Ascending aorta (tissue), 2 donors: Measurements from ENCODE around the gene DNAJB11. TPM values are rescaled to one million over a fixed set of nuclear protein-coding genes. Genes with fewer than 3 reads are reported as not detected.
"Not testable (repeated sequence)": the region's sequence is repeated elsewhere in the genome, so short reads cannot be mapped to it uniquely, and the experiment has no call there.

Experiments used
- DNase-seq, 2 donors: peaks; one replicate each; pipeline ENCODE4 v3.0.0-alpha.2; 2019; ENCODE audit warnings: low spot score in 2 of 2
- H3K27ac ChIP-seq, 2 donors: fragments of 200-600 bp; sonication (generic); one replicate each; pipeline ENCODE4 v1.5.1; 2016 to 2017; ENCODE audit warnings: mild to moderate bottlenecking in 1 of 2
- H3K27me3 ChIP-seq: fragments of 200-600 bp; sonication (generic); one replicate; pipeline ENCODE4 v1.5.1; 2017
- H3K36me3 ChIP-seq, 2 donors: fragments of 200-600 bp; sonication (generic); one replicate each; pipeline ENCODE4 v1.5.1; 2016
- H3K4me1 ChIP-seq, 2 donors: fragments of 200-600 bp; sonication (generic); one replicate each; pipeline ENCODE4 v1.5.1; 2016 to 2017; ENCODE audit warnings: mild to moderate bottlenecking in 1 of 2
- H3K4me3 ChIP-seq, 2 donors: fragments of 200-600 bp; sonication (generic); one replicate each; pipeline ENCODE4 v1.5.1; 2016 to 2017; ENCODE audit warnings: mild to moderate bottlenecking in 1 of 2
- H3K9me3 ChIP-seq, 2 donors: fragments of 200-600 bp; sonication (generic); one replicate each; pipeline ENCODE4 v1.5.1; 2016
- CTCF ChIP-seq, 3 experiments: fragments of 200-600 bp in 2 of 3; fragments of 450-650 bp in 1 of 3; sonication (generic) in 2 of 3; IDR thresholded peaks; one replicate each; pipeline ENCODE4 v1.5.1; 2016 to 2019; ENCODE audit warnings: antibody characterized with exemption in 3 of 3, mild to moderate bottlenecking in 1 of 3, moderate library complexity in 1 of 3
- intact Hi-C: fragments of 100-400 bp; cut with DNase I; formaldehyde crosslinking; loops from one replicate; pipeline ENCODE4 v1.15.1; 2023
- total RNA-seq: library from RNA; depleted of rRNA; stranded (reverse); fragments of >200 nt; gene quantifications from one replicate; pipeline ENCODE4 v1.1.0, GENCODE V29; 2016

The DNAJB11 gene
- total RNA-seq, 1 donor from 2014 or later, result 31.3 TPM

- Histone ChIP-seq H3K36me3 (peaks cover 14 to 40% of the 10 kb centered on the region in 2 donors), H3K4me1 (peaks cover 0 to 14% of the 10 kb centered on the region in 2 donors), H3K27ac (no peak overlapping the region), H3K27me3 (no peaks in the 10 kb centered on the region), H3K4me3 (peak overlapping the region; percentile 98 to 99), H3K9me3 (no peaks in the 10 kb centered on the region)
- intact Hi-C loops, result loop anchor here (2.0 to 5.0 kb wide), 2 partner anchors 211 to 464 kb away; partner anchors contain the start of genes EIF4A2 and ETV5
- DNase-seq, result no peak
- no peak for TF ChIP-seq CTCF (IDR thresholded peaks at IDR 0.05)
Observed at GRCh38 chr3:186571644-186572013, 1.1 kb downstream of the DNAJB11 start.

- peaks cover 42 to 88% of the 10 kb centered on the region in 2 donors for H3K36me3 ChIP-seq
- intact Hi-C loops, result no loop called here
Observed at GRCh38 chr3:186577521-186577920, 7.0 kb downstream of the DNAJB11 start.

GRCh38 chr3:186580785-186581184 is 10.3 kb downstream of the DNAJB11 start:
- Histone ChIP-seq H3K27me3 (no peaks in the 10 kb centered on the region), H3K4me1 (no peaks in the 10 kb centered on the region), H3K27ac (no peak overlapping the region), H3K9me3 (no peaks in the 10 kb centered on the region), H3K4me3 (no peak overlapping the region), H3K36me3 (peaks cover 54 to 91% of the 10 kb centered on the region in 2 donors)
- DNase-seq, result no peak
- TF ChIP-seq CTCF (IDR thresholded peaks at IDR 0.05), result no peak
- intact Hi-C loops, result no loop called here

More at GRCh38 chr3:186577521-186577920, 7.0 kb downstream of the DNAJB11 start:
- DNase-seq, result no peak
- no peak for TF ChIP-seq CTCF (IDR thresholded peaks at IDR 0.05)
- H3K27me3 ChIP-seq, result no peaks in the 10 kb centered on the region
- H3K27ac ChIP-seq, result no peak overlapping the region
- no peaks in the 10 kb centered on the region for H3K4me1 ChIP-seq
- no peaks in the 10 kb centered on the region for H3K9me3 ChIP-seq
- H3K4me3 ChIP-seq, result no peak overlapping the region

- H3K27ac ChIP-seq, result no peak overlapping the region
Observed at GRCh38 chr3:186582541-186582940, 12.0 kb downstream of the DNAJB11 start.

GRCh38 chr3:186583831-186584230 is 13.3 kb downstream of the DNAJB11 start:
- DNase-seq, result no peak
- no peaks in the 10 kb centered on the region for H3K27me3 ChIP-seq
- no peaks in the 10 kb centered on the region for H3K4me1 ChIP-seq
- TF ChIP-seq CTCF (IDR thresholded peaks at IDR 0.05), result no peak
- H3K27ac ChIP-seq, result no peak overlapping the region
- no peak overlapping the region for H3K4me3 ChIP-seq
- intact Hi-C loops, result no loop called here
- H3K36me3 ChIP-seq, result peaks cover 43 to 72% of the 10 kb centered on the region in 2 donors
- no peaks in the 10 kb centered on the region for H3K9me3 ChIP-seq

More at GRCh38 chr3:186582541-186582940, 12.0 kb downstream of the DNAJB11 start:
- intact Hi-C loops, result no loop called here
- H3K4me1 ChIP-seq, result no peaks in the 10 kb centered on the region
- H3K9me3 ChIP-seq, result no peaks in the 10 kb centered on the region
- H3K4me3 ChIP-seq, result no peak overlapping the region
- no peak for TF ChIP-seq CTCF (IDR thresholded peaks at IDR 0.05)
- no peak for DNase-seq
- H3K27me3 ChIP-seq, result no peaks in the 10 kb centered on the region
- H3K36me3 ChIP-seq, result peaks cover 51 to 79% of the 10 kb centered on the region in 2 donors

- H3K36me3 ChIP-seq, result peaks cover 36 to 50% of the 10 kb centered on the region in 2 donors
- intact Hi-C loops, H3K9me3 ChIP-seq: not testable (repeated sequence)
Observed at GRCh38 chr3:186586245-186586644, 15.7 kb downstream of the DNAJB11 start.

More at GRCh38 chr3:186586245-186586644, 15.7 kb downstream of the DNAJB11 start:
- H3K27ac ChIP-seq, H3K27me3 ChIP-seq, H3K4me3 ChIP-seq, DNase-seq, H3K4me1 ChIP-seq: not testable (repeated sequence)
